ENCODE measurements around the gene BRPF3.

BRPF3 gene

GRCh38 chr6:36150283-36150682, 46.3 kb upstream of the BRPF3 start:
- no peak overlapping the region for H3K4me3 ChIP-seq (ENCODE audit: low read depth, low read length, poor library complexity, severe bottlenecking)
- no peaks in the 10 kb centered on the region for H3F3A ChIP-seq (ENCODE audit: insufficient read depth, low read length)
- no peak overlapping the region for H3K27ac ChIP-seq (ENCODE audit: low read depth, low read length, poor library complexity, severe bottlenecking)
- peaks cover 6% of the 10 kb centered on the region; the same call in 1 of the 2 replicates for H3K9me3 ChIP-seq (ENCODE audit: low read length)
- H4K20me1 ChIP-seq (ENCODE audit: insufficient read depth, low read length), result no peaks in the 10 kb centered on the region
- no peaks in the 10 kb centered on the region for H3K79me2 ChIP-seq (ENCODE audit: insufficient read depth, low read length)
- 0 out of 2 replicates have a peak, but pooled peaks cover 3% of the 10 kb centered on the region for H3K27me3 ChIP-seq (ENCODE audit: insufficient read depth, low read length)
- no peak overlapping the region for H3K4me2 ChIP-seq (ENCODE audit: low read length)
- H2AFZ ChIP-seq (ENCODE audit: low read length), result no peak overlapping the region
- H3K4me1 ChIP-seq (ENCODE audit: insufficient read depth, low read length, severe bottlenecking), result no peaks in the 10 kb centered on the region
- TF ChIP-seq CTCF (IDR thresholded peaks at IDR 0.05; ENCODE audit: low read length), result no peak
- no peak for TF ChIP-seq EZH2 (IDR thresholded peaks at IDR 0.05; ENCODE audit: borderline replicate concordance, low read length)
- H3K36me3 ChIP-seq (ENCODE audit: insufficient read depth, low read length), result no peaks in the 10 kb centered on the region; the same call in 1 of the 2 replicates
- H3K9ac ChIP-seq (ENCODE audit: low read length), result no peak overlapping the region
- H3K9me2 ChIP-seq (ENCODE audit: low read depth, low read length), result no peaks in the 10 kb centered on the region

DNA sequence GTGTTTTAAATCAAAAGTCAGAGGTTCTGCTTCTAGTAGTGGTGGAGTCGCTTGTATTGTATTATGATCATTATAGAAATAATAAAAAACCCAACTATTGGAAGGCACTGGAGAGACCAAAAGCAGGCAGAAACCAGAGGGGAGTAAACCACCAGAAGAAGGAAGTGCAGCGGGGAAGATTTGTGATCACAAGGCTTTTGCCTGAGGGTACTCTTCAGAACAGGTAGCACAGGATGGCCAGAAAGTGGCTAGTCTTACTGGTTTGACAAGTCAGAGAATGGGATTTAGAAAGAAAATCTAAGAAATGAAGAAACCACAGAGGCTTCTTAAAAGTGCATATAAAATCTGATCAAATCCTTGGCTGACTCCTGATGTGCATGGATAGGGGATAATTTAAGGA, 42.3 kb upstream of the BRPF3 start:
- no peaks in the 10 kb centered on the region for H3K9me2 ChIP-seq (ENCODE audit: low read depth, low read length)
- H2AFZ ChIP-seq (ENCODE audit: low read length), result no peak overlapping the region
- H3K27ac ChIP-seq (ENCODE audit: low read depth, low read length, poor library complexity, severe bottlenecking), result no peak overlapping the region
- H4K20me1 ChIP-seq (ENCODE audit: insufficient read depth, low read length), result no peaks in the 10 kb centered on the region
- 0 out of 2 replicates have a peak, but pooled peaks cover 3% of the 10 kb centered on the region for H3K27me3 ChIP-seq (ENCODE audit: insufficient read depth, low read length)
- H3K4me3 ChIP-seq (ENCODE audit: low read depth, low read length, poor library complexity, severe bottlenecking), result no peak overlapping the region
- H3K36me3 ChIP-seq (ENCODE audit: insufficient read depth, low read length), result no peaks in the 10 kb centered on the region; the same call in 1 of the 2 replicates
- H3F3A ChIP-seq (ENCODE audit: insufficient read depth, low read length), result no peaks in the 10 kb centered on the region
- no peaks in the 10 kb centered on the region for H3K79me2 ChIP-seq (ENCODE audit: insufficient read depth, low read length)
- no peak overlapping the region for H3K9ac ChIP-seq (ENCODE audit: low read length)
- TF ChIP-seq EZH2 (IDR thresholded peaks at IDR 0.05; ENCODE audit: borderline replicate concordance, low read length) (no peak), CTCF (IDR thresholded peaks at IDR 0.05; ENCODE audit: low read length) (no peak)
- no peaks in the 10 kb centered on the region for H3K4me1 ChIP-seq (ENCODE audit: insufficient read depth, low read length, severe bottlenecking)
- H3K9me3 ChIP-seq (ENCODE audit: low read length), result peaks cover 13% of the 10 kb centered on the region; the same call in 1 of the 2 replicates
- no peak overlapping the region for H3K4me2 ChIP-seq (ENCODE audit: low read length)

DNA sequence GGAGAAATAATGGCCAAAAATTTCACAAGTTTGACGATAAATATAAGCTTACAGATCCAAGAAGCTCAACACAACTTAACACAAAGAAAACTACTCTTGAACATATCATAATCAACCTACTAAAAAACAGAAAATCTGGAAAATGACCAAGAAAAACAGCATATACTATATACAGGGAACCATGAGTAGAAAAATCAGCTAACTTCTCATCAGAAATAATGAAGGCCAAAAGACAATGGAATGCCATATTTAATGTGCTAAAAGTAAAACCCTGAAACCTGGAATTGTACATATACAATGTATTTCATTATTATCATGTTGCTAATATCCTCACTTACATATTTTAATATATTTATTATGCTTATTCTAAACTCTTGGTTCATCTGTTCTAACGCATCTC, 40.9 kb upstream of the BRPF3 start:
- peaks cover 7% of the 10 kb centered on the region; the same call in 1 of the 2 replicates for H3K27me3 ChIP-seq (ENCODE audit: insufficient read depth, low read length)
- no peaks in the 10 kb centered on the region for H3F3A ChIP-seq (ENCODE audit: insufficient read depth, low read length)
- H3K9me3 ChIP-seq (ENCODE audit: low read length), result peaks cover 13% of the 10 kb centered on the region; the same call in 1 of the 2 replicates
- no peak overlapping the region for H3K4me2 ChIP-seq (ENCODE audit: low read length)
- no peaks in the 10 kb centered on the region for H3K9me2 ChIP-seq (ENCODE audit: low read depth, low read length)
- H3K79me2 ChIP-seq (ENCODE audit: insufficient read depth, low read length), result no peaks in the 10 kb centered on the region
- H3K36me3 ChIP-seq (ENCODE audit: insufficient read depth, low read length), result no peaks in the 10 kb centered on the region; the same call in 1 of the 2 replicates
- H3K9ac ChIP-seq (ENCODE audit: low read length), result no peak overlapping the region
- no peak overlapping the region for H3K4me3 ChIP-seq (ENCODE audit: low read depth, low read length, poor library complexity, severe bottlenecking)
- no peak overlapping the region for H2AFZ ChIP-seq (ENCODE audit: low read length)
- no peaks in the 10 kb centered on the region for H3K4me1 ChIP-seq (ENCODE audit: insufficient read depth, low read length, severe bottlenecking)
- TF ChIP-seq CTCF (IDR thresholded peaks at IDR 0.05; ENCODE audit: low read length), result no peak
- TF ChIP-seq EZH2 (IDR thresholded peaks at IDR 0.05; ENCODE audit: borderline replicate concordance, low read length), result no peak
- H3K27ac ChIP-seq (ENCODE audit: low read depth, low read length, poor library complexity, severe bottlenecking), result no peak overlapping the region
- H4K20me1 ChIP-seq (ENCODE audit: insufficient read depth, low read length), result no peaks in the 10 kb centered on the region
